NCI-H1105 treated with DMSO at 0.1 percent for 48 hours (cell line): ENCODE measurements around the gene ODF2.
"Not testable (repeated sequence)": the region's sequence is repeated elsewhere in the genome, so short reads cannot be mapped to it uniquely, and the experiment has no call there.

Experiments used
- DNase-seq: peaks from one replicate; lab custom pipeline; 2025; lab: John Stamatoyannopoulos, UW

ODF2 gene

GRCh38 chr9:128484686-128485413 is 29.0 kb downstream of the ODF2 start:
- DNase-seq: no peak

GRCh38 chr9:128485414-128485855 is 29.6 kb downstream of the ODF2 start:
- DNase-seq: no peak

GRCh38 chr9:128486201-128486600 is 30.4 kb downstream of the ODF2 start:
- no peak for DNase-seq

- no peak for DNase-seq
Observed at GRCh38 chr9:128493424-128493823, 37.6 kb downstream of the ODF2 start.

GRCh38 chr9:128494108-128494745 is 38.4 kb downstream of the ODF2 start:
- peak; percentile 2 for DNase-seq

- DNase-seq: no peak
Observed at GRCh38 chr9:128494746-128495129, 38.9 kb downstream of the ODF2 start.

GRCh38 chr9:128495296-128495695 is 39.5 kb downstream of the ODF2 start:
- DNase-seq: no peak

- DNase-seq: no peak
Observed at GRCh38 chr9:128495804-128496417, 40.1 kb downstream of the ODF2 start.

- no peak for DNase-seq
Observed at GRCh38 chr9:128497824-128498610, 42.2 kb downstream of the ODF2 start.

GRCh38 chr9:128498911-128499310 is 43.1 kb downstream of the ODF2 start:
- DNase-seq: no peak

GRCh38 chr9:128499920-128500319 is 44.1 kb downstream of the ODF2 start:
- DNase-seq: no peak

GRCh38 chr9:128503415-128503825 is 47.6 kb downstream of the ODF2 start:
- not testable (repeated sequence) for DNase-seq

- DNase-seq: peak; percentile 25
Observed at GRCh38 chr9:128503870-128504269, 48.1 kb downstream of the ODF2 start.

GRCh38 chr9:128504485-128505413 is 48.9 kb downstream of the ODF2 start, which contains the start of gene GLE1:
Gene GLE1 (plus strand): TSS chr9:128504719. CDS start chr9:128504806, 87 bp downstream.
- peak; percentile 89 for DNase-seq

- no peak for DNase-seq
Observed at GRCh38 chr9:128505414-128505765, 49.6 kb downstream of the ODF2 start.

- DNase-seq: not testable (repeated sequence)
Observed at GRCh38 chr9:128505906-128506305, 50.1 kb downstream of the ODF2 start.

- DNase-seq: no peak
Observed at GRCh38 chr9:128512820-128513219, 57.0 kb downstream of the ODF2 start.

GRCh38 chr9:128521956-128522355 is 66.2 kb downstream of the ODF2 start:
- no peak for DNase-seq

GRCh38 chr9:128523199-128523925 is 67.6 kb downstream of the ODF2 start:
- DNase-seq: peak; percentile 66

GRCh38 chr9:128526720-128527119 is 70.9 kb downstream of the ODF2 start:
- DNase-seq: no peak
